Stimulated activated naive CD8-positive, alpha-beta T cell treated with anti-CD3 and anti-CD28 coated beads, Interleukin-15, Interleukin-2, amounts not matched to agents 100 ng/mL and 50 ng/mL, for 24 hours (primary cell): ENCODE results near the gene CYP27B1.
"Not testable (repeated sequence)": the region's sequence is repeated elsewhere in the genome, so short reads cannot be mapped to it uniquely, and the experiment has no call there.

Experiments
- H3K27ac Mint-ChIP-seq: one replicate; pipeline ENCODE4 v1.8.0; 2021; ENCODE audit warnings: mild to moderate bottlenecking, mixed read lengths
- H3K27me3 Mint-ChIP-seq: one replicate; pipeline ENCODE4 v1.8.0; 2021; ENCODE audit warnings: mixed read lengths
- H3K36me3 Mint-ChIP-seq: one replicate; pipeline ENCODE4 v1.8.0; 2021; ENCODE audit warnings: low read depth, mixed read lengths
- H3K4me1 Mint-ChIP-seq: one replicate; pipeline ENCODE4 v1.8.0; 2021; ENCODE audit warnings: low read depth, mixed read lengths
- H3K4me3 Mint-ChIP-seq: one replicate; pipeline ENCODE4 v1.8.0; 2021; ENCODE audit warnings: mild to moderate bottlenecking, mixed read lengths
- H3K9me3 Mint-ChIP-seq: one replicate; pipeline ENCODE4 v1.8.0; 2021; ENCODE audit warnings: mixed read lengths

The CYP27B1 gene

DNA sequence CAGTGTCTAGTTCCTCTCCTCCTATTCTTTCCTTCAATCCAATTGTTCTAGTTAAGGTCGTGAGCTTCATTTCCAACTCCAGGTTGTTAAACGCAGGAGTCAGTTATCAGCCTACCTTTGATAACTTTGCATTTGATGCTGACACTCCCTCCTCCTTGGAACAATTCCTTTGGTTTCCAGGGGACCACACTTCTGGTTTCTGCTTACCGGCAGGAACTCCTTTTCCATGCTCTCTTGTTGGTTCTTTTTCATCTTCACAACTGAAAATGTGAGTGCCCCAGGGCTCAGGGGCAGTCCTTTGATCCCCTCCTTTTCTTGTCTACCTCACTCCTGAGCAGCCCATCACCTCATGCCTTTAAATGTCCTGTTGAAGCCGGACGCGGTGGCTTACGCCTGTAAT, 10.5 kb upstream of the CYP27B1 start:
- H3K9me3 Mint-ChIP-seq = no peaks in the 10 kb centered on the region
- H3K27ac Mint-ChIP-seq = no peak overlapping the region
- no peak overlapping the region for H3K4me3 Mint-ChIP-seq
- H3K36me3 Mint-ChIP-seq = peaks cover 13% of the 10 kb centered on the region
- peaks cover 22% of the 10 kb centered on the region for H3K4me1 Mint-ChIP-seq
- no peaks in the 10 kb centered on the region for H3K27me3 Mint-ChIP-seq

GRCh38 chr12:57776247-57776587, 9.3 kb upstream of the CYP27B1 start:
- Mint-ChIP-seq H3K4me1 (peaks cover 16% of the 10 kb centered on the region), H3K27ac (peak overlapping the region; percentile 7), H3K27me3 (no peaks in the 10 kb centered on the region), H3K36me3 (peaks cover 13% of the 10 kb centered on the region), H3K9me3 (no peaks in the 10 kb centered on the region), H3K4me3 (no peak overlapping the region)

- Mint-ChIP-seq H3K4me3 (no peak overlapping the region), H3K27ac (peak overlapping the region; percentile 7), H3K9me3 (no peaks in the 10 kb centered on the region), H3K4me1 (peaks cover 20% of the 10 kb centered on the region), H3K36me3 (peaks cover 18% of the 10 kb centered on the region), H3K27me3 (no peaks in the 10 kb centered on the region)
Measured at GRCh38 chr12:57775563-57776246, 8.8 kb upstream of the CYP27B1 start.

DNA sequence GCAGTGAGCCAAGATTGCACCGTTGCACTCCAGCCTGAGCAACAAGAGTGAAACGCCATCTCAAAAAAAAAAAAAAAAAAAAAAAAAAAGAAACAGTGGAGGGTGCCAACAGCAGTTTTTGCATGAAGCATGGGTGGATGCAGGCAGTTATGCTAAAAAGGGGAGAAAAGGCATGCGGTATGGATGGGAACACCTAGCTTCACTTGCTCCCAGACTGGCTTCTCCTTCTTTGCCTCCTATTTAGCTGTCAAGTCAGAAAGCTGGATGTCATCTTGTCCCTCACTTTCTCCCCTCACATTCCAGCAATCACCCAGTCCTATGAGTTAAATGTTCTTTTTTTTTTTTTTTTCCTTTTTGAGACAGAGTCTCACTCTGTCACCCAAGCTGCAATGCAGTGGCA, 8.2 kb upstream of the CYP27B1 start:
- H3K4me3 Mint-ChIP-seq = no peak overlapping the region
- H3K9me3 Mint-ChIP-seq = no peaks in the 10 kb centered on the region
- no peaks in the 10 kb centered on the region for H3K27me3 Mint-ChIP-seq
- H3K36me3 Mint-ChIP-seq = peaks cover 25% of the 10 kb centered on the region
- no peak overlapping the region for H3K27ac Mint-ChIP-seq
- H3K4me1 Mint-ChIP-seq = peaks cover 21% of the 10 kb centered on the region

DNA sequence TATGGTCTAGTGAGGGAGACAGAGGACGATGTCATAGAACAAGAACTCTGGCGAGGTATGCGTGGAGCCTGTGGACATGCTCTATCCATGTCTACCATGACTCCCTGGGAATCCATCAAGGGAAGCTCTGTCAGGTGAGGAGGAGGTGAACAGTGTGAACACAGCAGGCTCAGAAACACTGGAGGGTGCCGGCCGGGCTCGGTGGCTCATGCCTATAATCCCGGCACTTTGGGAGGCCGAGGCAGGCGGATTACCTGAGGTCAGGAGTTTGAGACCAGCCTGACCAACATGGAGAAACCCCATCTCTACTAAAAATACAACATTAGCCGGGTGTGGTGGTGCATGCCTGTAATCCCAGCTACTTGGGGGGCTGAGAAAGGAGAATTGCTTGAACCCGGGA, 7.8 kb upstream of the CYP27B1 start:
- not testable (repeated sequence) for H3K4me3 Mint-ChIP-seq, H3K9me3 Mint-ChIP-seq, H3K27me3 Mint-ChIP-seq, H3K27ac Mint-ChIP-seq
- H3K4me1 Mint-ChIP-seq = peaks cover 23% of the 10 kb centered on the region
- peaks cover 29% of the 10 kb centered on the region for H3K36me3 Mint-ChIP-seq

- Mint-ChIP-seq H3K4me1 (peaks cover 25% of the 10 kb centered on the region), H3K27ac (peak within 1 kb of the TSS; percentile 98), H3K9me3 (no peaks in the 10 kb centered on the region), H3K36me3 (peaks cover 43% of the 10 kb centered on the region), H3K27me3 (no peaks in the 10 kb centered on the region), H3K4me3 (peak within 1 kb of the TSS; percentile 95)
Measured at GRCh38 chr12:57772429-57773322, 5.8 kb upstream of the CYP27B1 start, which contains the start of gene EEF1AKMT3. Gene EEF1AKMT3 (plus strand): TSS chr12:57772614. CDS start chr12:57772725, 111 bp downstream.

GRCh38 chr12:57771873-57772428, 5.1 kb upstream of the CYP27B1 start, which contains the start of gene METTL1:
Gene METTL1 (minus strand): TSS chr12:57772105. CDS start chr12:57772083, 22 bp downstream.
- Mint-ChIP-seq H3K36me3 (peaks cover 43% of the 10 kb centered on the region), H3K27me3 (no peaks in the 10 kb centered on the region), H3K9me3 (no peaks in the 10 kb centered on the region), H3K4me1 (peaks cover 32% of the 10 kb centered on the region), H3K4me3 (peak within 1 kb of the TSS; percentile 95), H3K27ac (peak within 1 kb of the TSS; percentile 98)

- Mint-ChIP-seq H3K27me3 (peaks cover 3% of the 10 kb centered on the region), H3K4me3 (peak overlapping the region; percentile 95), H3K27ac (peak overlapping the region; percentile 98), H3K4me1 (peaks cover 38% of the 10 kb centered on the region), H3K36me3 (peaks cover 43% of the 10 kb centered on the region), H3K9me3 (no peaks in the 10 kb centered on the region)
Measured at GRCh38 chr12:57771236-57771872, 4.5 kb upstream of the CYP27B1 start.

GRCh38 chr12:57770734-57771133, 3.9 kb upstream of the CYP27B1 start:
- peak overlapping the region; percentile 75 for H3K27ac Mint-ChIP-seq
- peak overlapping the region; percentile 95 for H3K4me3 Mint-ChIP-seq
- H3K36me3 Mint-ChIP-seq = peaks cover 38% of the 10 kb centered on the region
- no peaks in the 10 kb centered on the region for H3K9me3 Mint-ChIP-seq
- H3K4me1 Mint-ChIP-seq = peaks cover 42% of the 10 kb centered on the region
- H3K27me3 Mint-ChIP-seq = peaks cover 6% of the 10 kb centered on the region

DNA sequence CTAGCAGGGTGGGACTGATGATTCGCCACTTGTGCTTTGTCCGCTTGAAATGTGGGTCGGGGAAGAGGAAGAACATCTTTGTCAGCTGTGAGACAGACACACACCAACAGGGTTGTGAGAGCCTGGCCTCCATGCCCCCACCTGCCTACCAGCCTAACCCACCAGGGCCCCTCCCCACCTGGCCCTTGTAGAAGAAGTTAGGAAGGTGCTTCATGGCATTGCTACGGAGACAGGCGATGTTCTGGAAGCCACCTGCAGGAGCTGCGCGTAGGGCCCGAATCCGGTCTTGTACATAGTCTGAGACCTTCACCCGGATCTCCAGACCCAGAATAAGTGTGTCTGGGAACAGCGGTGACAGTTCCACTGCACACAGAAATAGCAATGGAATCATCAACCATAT, 2.7 kb upstream of the CYP27B1 start:
- H3K9me3 Mint-ChIP-seq = no peaks in the 10 kb centered on the region
- H3K27me3 Mint-ChIP-seq = peaks cover 6% of the 10 kb centered on the region
- H3K36me3 Mint-ChIP-seq = peaks cover 38% of the 10 kb centered on the region
- H3K4me1 Mint-ChIP-seq = peaks cover 52% of the 10 kb centered on the region
- no peak overlapping the region for H3K27ac Mint-ChIP-seq
- H3K4me3 Mint-ChIP-seq = no peak overlapping the region

- no peak overlapping the region for H3K4me3 Mint-ChIP-seq
- H3K36me3 Mint-ChIP-seq = peaks cover 51% of the 10 kb centered on the region
- H3K9me3 Mint-ChIP-seq = no peaks in the 10 kb centered on the region
- no peak overlapping the region for H3K27ac Mint-ChIP-seq
- H3K27me3 Mint-ChIP-seq = peaks cover 14% of the 10 kb centered on the region
- peaks cover 63% of the 10 kb centered on the region for H3K4me1 Mint-ChIP-seq
Measured at GRCh38 chr12:57767876-57768275, 998 bp upstream of the CYP27B1 start.

GRCh38 chr12:57767305-57767698, 424 bp upstream of the CYP27B1 start:
- H3K36me3 Mint-ChIP-seq = peaks cover 56% of the 10 kb centered on the region
- H3K27me3 Mint-ChIP-seq = peaks cover 14% of the 10 kb centered on the region
- H3K27ac Mint-ChIP-seq = no peak overlapping the region
- H3K9me3 Mint-ChIP-seq = no peaks in the 10 kb centered on the region
- peaks cover 61% of the 10 kb centered on the region for H3K4me1 Mint-ChIP-seq
- H3K4me3 Mint-ChIP-seq = no peak overlapping the region

DNA sequence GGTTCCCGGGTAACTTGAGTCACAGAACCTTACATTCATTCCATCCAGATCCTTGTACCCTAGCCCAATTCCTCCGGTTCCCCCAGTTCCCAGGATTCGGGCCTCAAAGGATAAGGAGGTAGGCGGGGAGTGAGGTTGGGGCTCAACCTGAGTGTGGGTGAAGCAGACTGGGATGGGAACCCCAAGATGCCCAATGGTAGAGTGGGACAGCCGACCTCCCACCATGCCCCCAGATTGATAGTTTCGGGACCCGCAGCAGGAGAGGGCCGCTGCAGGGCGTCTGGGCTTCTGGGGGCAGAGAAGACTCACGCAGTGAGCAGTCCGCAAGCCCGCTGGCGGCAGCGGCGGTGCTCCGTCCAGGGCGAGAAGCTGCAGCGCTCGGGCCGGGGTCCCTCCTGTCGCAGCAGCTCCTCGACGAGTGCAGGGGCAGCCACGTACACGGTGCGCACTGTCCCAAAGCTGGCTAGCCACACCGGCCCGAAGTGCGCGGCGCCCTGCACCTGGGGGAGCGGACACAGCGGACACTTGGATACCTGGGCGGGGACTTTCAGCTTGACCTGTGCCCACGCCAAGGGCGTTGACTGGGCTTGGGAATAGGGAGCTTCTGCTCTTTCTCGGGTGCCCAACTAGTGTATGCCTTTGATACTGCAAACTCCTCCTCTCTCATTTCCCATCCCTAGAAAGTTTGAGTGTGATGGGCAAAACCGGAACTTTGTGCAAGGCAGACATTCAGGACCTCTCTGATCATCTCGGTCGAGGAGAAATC, 997 bp downstream of the CYP27B1 start:
- Mint-ChIP-seq H3K36me3 (peaks cover 66% of the 10 kb centered on the region), H3K4me1 (peaks cover 53% of the 10 kb centered on the region), H3K27me3 (peaks cover 14% of the 10 kb centered on the region), H3K4me3 (peak overlapping the region; percentile 91), H3K9me3 (no peaks in the 10 kb centered on the region), H3K27ac (peak overlapping the region; percentile 74)

DNA sequence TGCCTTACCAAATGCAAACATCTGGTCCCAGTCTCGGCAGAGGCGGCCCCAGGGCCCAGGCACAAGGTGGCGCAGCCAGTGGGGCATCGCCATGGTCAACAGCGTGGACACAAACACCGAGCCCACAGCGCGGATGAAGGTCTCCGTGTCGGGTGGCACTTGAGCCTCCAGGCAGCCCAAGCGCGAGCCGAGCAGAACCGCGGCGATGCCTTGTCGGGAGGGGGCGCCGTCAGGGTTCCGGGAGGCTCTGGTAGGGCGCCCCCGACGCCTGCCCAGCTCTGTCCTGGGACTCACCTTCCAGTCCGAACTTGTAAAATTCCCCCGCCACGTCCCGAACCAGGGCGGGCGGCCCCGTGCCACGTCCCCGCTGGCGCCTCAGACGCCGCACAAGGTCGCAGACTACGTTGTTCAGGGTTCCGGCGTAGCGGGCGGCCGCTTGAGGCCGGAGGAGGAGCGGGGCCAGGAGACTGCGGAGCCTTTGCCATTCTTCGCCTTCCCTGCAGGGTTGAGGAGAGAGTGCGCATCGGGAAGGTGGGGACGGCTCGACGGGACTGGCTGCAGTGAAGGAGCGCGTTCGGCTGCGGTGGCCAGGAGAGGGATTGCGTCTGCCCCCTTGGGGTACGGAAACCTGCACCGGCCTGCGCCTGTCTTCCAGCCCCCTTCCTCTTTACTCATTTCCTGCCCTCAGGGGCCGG, 1.7 kb downstream of the CYP27B1 start:
- peak overlapping the region; percentile 91 for H3K4me3 Mint-ChIP-seq
- peak overlapping the region; percentile 74 for H3K27ac Mint-ChIP-seq
- no peaks in the 10 kb centered on the region for H3K9me3 Mint-ChIP-seq
- peaks cover 46% of the 10 kb centered on the region for H3K4me1 Mint-ChIP-seq
- H3K27me3 Mint-ChIP-seq = peaks cover 14% of the 10 kb centered on the region
- peaks cover 62% of the 10 kb centered on the region for H3K36me3 Mint-ChIP-seq
